Cardiac fibroblast (primary cell): Measurements from ENCODE around the gene SNRPD2.
A peak's percentile ranks its signal among the peaks of the same experiment; 100 is the strongest.

Experiments used
- DNase-seq, 2 donors: peaks; one replicate each; pipeline versions ENCODE4 v3.0.0 to v3.0.0-alpha.2; 2010; ENCODE audit warnings: low read depth in 2 of 2
- H3K4me3 ChIP-seq, 2 donors: replicated peaks in 1 of 2; 1 replicate in 1 of 2; 2 replicates in 1 of 2; pipeline ENCODE4 v1.5.1; 2011; ENCODE audit warnings: low read depth in 2 of 2, low read length in 2 of 2, mild to moderate bottlenecking in 2 of 2, moderate library complexity in 1 of 2
- CTCF ChIP-seq: IDR thresholded peaks from one replicate; pipeline ENCODE4 v1.5.1; 2011; ENCODE audit warnings: low read depth, mild to moderate bottlenecking, low read length, inconsistent platforms

The SNRPD2 gene

GRCh38 chr19:45653634-45654033 is 38.1 kb downstream of the SNRPD2 start:
- no peak overlapping the region for H3K4me3 ChIP-seq
- TF ChIP-seq CTCF: no peak
- no peak for DNase-seq

GRCh38 chr19:45650722-45651121 is 41.0 kb downstream of the SNRPD2 start:
- no peak overlapping the region for H3K4me3 ChIP-seq
- TF ChIP-seq CTCF: no peak
- no peak for DNase-seq

- no peak for DNase-seq
- TF ChIP-seq CTCF: no peak
- H3K4me3 ChIP-seq: peak overlapping the region; percentile 48 to 57
Measured at GRCh38 chr19:45646345-45646698, 45.4 kb downstream of the SNRPD2 start.

GRCh38 chr19:45645631-45646344 is 46.0 kb downstream of the SNRPD2 start:
- no peak for TF ChIP-seq CTCF
- DNase-seq: peak; percentile 89 to 93
- peak overlapping the region; percentile 48 to 57 for H3K4me3 ChIP-seq

GRCh38 chr19:45645068-45645630 is 46.6 kb downstream of the SNRPD2 start:
- no peak for DNase-seq
- TF ChIP-seq CTCF: no peak
- peak overlapping the region; percentile 48 to 57 for H3K4me3 ChIP-seq

GRCh38 chr19:45643927-45644771 is 47.6 kb downstream of the SNRPD2 start:
- no peak overlapping the region for H3K4me3 ChIP-seq
- DNase-seq: no peak
- no peak for TF ChIP-seq CTCF
